Naive B cell (primary cell): ENCODE data around the gene SLC49A4. TPM values are rescaled to one million over a fixed set of nuclear protein-coding genes. Genes with fewer than 3 reads are reported as not detected.

Source experiments
- ATAC-seq, 2 donors: fragments of 150-1000 bp; cut with Tn5 transposase; 2 replicates each; pipeline ENCODE4 v1.10.0; 2021; ENCODE audit warnings: low read depth in 2 of 2, mild to moderate bottlenecking in 2 of 2, moderate library complexity in 2 of 2
- DNase-seq: peaks from one replicate; pipeline ENCODE4 v3.0.0; 2022
- H3K27ac Mint-ChIP-seq, 6 donors: one replicate each; pipeline ENCODE4 v1.8.0; 2020 to 2022; ENCODE audit warnings: mild to moderate bottlenecking in 6 of 6, mixed read lengths in 6 of 6, moderate library complexity in 5 of 6, inconsistent platforms in 2 of 6
- H3K27me3 Mint-ChIP-seq, 3 donors: one replicate each; pipeline ENCODE4 v1.8.0; 2021 to 2022; ENCODE audit warnings: mixed read lengths in 3 of 3, mild to moderate bottlenecking in 1 of 3
- H3K36me3 Mint-ChIP-seq, 2 donors: one replicate each; pipeline ENCODE4 v1.8.0; 2020 to 2022; ENCODE audit warnings: mixed read lengths in 2 of 2, inconsistent platforms in 1 of 2, mild to moderate bottlenecking in 1 of 2
- H3K4me1 Mint-ChIP-seq, 3 donors: one replicate each; pipeline ENCODE4 v1.8.0; 2020 to 2022; ENCODE audit warnings: mixed read lengths in 3 of 3, inconsistent platforms in 1 of 3, mild to moderate bottlenecking in 1 of 3, moderate library complexity in 1 of 3
- H3K4me3 Mint-ChIP-seq, 8 donors: one replicate each; pipeline ENCODE4 v1.8.0; 2020 to 2022; ENCODE audit warnings: mild to moderate bottlenecking in 8 of 8, mixed read lengths in 8 of 8, moderate library complexity in 8 of 8, inconsistent platforms in 2 of 8
- H3K9me3 Mint-ChIP-seq, 7 donors: one replicate each; pipeline ENCODE4 v1.8.0; 2020 to 2022; ENCODE audit warnings: mixed read lengths in 7 of 7, mild to moderate bottlenecking in 5 of 7, inconsistent platforms in 2 of 7, moderate library complexity in 1 of 7
- polyA plus RNA-seq, 6 donors: library from polyadenylated mRNA; unstranded; fragments of 300-500 nt; fragmentation: Illumina TruSeq; gene quantifications; one replicate each; pipeline ENCODE4 v1.2.3, GENCODE V29; 2021; ENCODE audit warnings: low read depth in 6 of 6

SLC49A4 gene
- polyA plus RNA-seq, 6 donors from 2014 or later = 3.0 to 5.4 (median 4.3) TPM

DNA sequence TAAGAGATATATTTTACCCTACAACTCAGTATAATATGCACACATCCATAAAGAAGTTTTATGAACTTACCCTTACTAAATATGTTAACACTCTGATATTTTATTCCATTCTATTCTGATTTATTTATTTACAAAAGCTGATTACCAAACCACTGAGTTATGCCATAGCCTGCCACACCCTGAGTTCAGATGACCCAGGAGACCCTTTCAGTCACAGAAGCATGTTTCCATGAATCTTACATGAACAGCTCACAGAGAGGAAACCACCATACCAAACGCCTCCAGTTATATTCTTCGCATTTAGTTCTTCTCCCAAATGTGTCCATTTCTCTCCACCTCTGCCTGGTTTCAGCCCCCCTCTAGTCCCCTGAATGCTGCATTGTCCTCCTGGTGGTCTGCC lies 129.2 kb downstream of the SLC49A4 start:
- DNase-seq (no peak), ATAC-seq (no peak)
- Mint-ChIP-seq H3K36me3 (no peaks in the 10 kb centered on the region), H3K4me3 (no peak overlapping the region), H3K27ac (no peak overlapping the region), H3K9me3 (no peaks in the 10 kb centered on the region), H3K27me3 (peaks cover 0 to 22% (median 15%) of the 10 kb centered on the region in 3 donors), H3K4me1 (peaks cover 0 to 5% (median 4%) of the 10 kb centered on the region in 3 donors)

DNA sequence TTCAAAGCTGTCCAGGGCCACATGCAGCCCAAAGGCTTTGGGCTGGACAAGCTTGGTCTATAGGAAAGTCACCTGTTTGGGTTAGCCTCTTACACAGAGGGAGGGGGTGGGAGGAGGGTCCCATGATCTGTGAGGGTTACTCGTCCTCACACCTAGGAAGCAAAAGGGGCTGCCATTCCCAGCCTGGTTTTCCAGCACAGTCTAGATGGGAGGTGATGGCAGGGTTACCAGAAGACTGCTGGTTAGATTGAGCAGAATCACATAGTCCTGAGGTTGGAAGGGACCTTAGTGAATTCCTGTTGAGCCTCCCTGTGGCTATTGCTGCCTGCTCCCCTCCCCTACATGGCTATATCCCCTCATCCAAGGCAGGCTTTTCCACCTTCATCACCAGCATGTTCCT lies 130.9 kb downstream of the SLC49A4 start:
- H3K27ac Mint-ChIP-seq = no peak overlapping the region

DNA sequence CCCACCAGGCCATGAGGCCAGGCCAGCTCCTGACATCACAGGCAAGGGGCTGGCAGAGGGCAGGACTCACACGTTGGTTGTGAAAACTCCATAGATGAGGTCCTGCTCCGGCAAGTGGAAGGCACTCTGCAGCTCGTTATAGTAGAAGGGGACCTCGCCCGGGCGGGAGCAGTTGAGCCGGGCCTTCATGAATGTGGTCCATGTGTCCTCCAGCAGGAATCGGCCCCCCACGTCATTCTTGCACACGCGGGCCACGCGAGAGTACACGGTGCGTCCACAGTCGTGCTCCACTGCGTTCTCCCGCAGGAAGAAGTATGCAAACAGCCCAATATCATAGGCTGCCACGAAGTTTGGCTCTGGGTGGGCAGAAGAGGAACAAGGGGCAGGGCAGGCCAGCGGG lies 131.5 kb downstream of the SLC49A4 start:
- Mint-ChIP-seq H3K36me3 (no peaks in the 10 kb centered on the region), H3K4me3 (peak overlapping the region in 1 of 8 donors; percentile 11), H3K27me3 (peaks cover 0 to 6% (median 0%) of the 10 kb centered on the region in 3 donors), H3K4me1 (peaks cover 0 to 5% (median 2%) of the 10 kb centered on the region in 3 donors), H3K27ac (no peak overlapping the region), H3K9me3 (no peaks in the 10 kb centered on the region)
- no peak for DNase-seq
- no peak for ATAC-seq

More for the DNA sequence above, 130.9 kb downstream of the SLC49A4 start:
- no peak for ATAC-seq
- Mint-ChIP-seq H3K36me3 (no peaks in the 10 kb centered on the region), H3K27me3 (peaks cover 0 to 12% (median 2%) of the 10 kb centered on the region in 3 donors), H3K9me3 (no peaks in the 10 kb centered on the region), H3K4me1 (peaks cover 0 to 5% (median 4%) of the 10 kb centered on the region in 3 donors), H3K4me3 (peak overlapping the region in 1 of 8 donors; percentile 9)
- DNase-seq = no peak

DNA sequence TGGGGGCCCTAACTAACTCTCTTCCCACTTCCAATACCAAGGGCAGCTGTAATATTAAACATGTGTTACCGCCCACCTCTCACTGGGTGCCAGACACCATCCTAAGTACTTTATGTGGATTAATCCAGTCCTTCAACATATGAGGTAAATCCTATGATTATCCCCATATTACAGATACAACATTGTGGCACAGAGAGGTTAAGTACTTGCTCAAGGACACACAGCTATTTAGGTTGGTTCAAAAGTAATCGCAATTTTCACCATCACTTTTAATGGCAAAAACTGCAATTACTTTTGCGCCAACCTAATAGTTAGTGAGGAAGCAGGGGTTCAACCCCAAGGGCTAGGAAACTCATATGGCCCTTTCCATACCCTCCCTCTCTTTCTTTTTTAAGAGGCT lies 131.9 kb downstream of the SLC49A4 start:
- Mint-ChIP-seq H3K27ac (no peak overlapping the region), H3K36me3 (no peaks in the 10 kb centered on the region), H3K4me1 (peaks cover 0 to 5% (median 0%) of the 10 kb centered on the region in 3 donors), H3K4me3 (no peak overlapping the region), H3K27me3 (peaks cover 0 to 5% (median 0%) of the 10 kb centered on the region in 3 donors), H3K9me3 (no peaks in the 10 kb centered on the region)
- DNase-seq (no peak), ATAC-seq (no peak)

DNA sequence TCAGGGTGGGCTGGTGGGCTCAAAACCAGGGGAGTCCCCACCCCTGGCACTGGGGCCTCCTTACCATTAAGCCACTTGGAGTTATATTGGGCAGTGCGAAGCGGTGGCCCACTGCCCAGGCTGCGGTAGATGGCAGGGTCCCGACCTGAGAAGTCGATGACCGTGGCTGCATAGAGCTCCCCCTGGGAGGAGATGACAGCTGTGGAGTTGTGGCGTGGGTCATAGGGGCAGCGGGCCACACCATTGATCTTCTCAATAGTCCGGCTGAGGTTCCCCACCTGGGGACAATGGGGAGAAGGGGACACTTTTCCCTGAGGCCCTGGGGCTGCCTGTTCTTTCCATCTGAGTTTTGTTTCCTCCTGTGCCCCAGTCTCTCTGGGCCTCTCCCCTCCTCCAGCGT lies 132.9 kb downstream of the SLC49A4 start:
- H3K4me1 Mint-ChIP-seq = no peaks in the 10 kb centered on the region
- H3K4me3 Mint-ChIP-seq = no peak overlapping the region
- H3K27ac Mint-ChIP-seq = peak overlapping the region in 2 of 6 donors; percentile 7 to 39
- ATAC-seq (no peak), DNase-seq (no peak)
- H3K9me3 Mint-ChIP-seq = no peaks in the 10 kb centered on the region
- no peaks in the 10 kb centered on the region for H3K36me3 Mint-ChIP-seq
- peaks cover 0 to 5% (median 0%) of the 10 kb centered on the region in 3 donors for H3K27me3 Mint-ChIP-seq

DNA sequence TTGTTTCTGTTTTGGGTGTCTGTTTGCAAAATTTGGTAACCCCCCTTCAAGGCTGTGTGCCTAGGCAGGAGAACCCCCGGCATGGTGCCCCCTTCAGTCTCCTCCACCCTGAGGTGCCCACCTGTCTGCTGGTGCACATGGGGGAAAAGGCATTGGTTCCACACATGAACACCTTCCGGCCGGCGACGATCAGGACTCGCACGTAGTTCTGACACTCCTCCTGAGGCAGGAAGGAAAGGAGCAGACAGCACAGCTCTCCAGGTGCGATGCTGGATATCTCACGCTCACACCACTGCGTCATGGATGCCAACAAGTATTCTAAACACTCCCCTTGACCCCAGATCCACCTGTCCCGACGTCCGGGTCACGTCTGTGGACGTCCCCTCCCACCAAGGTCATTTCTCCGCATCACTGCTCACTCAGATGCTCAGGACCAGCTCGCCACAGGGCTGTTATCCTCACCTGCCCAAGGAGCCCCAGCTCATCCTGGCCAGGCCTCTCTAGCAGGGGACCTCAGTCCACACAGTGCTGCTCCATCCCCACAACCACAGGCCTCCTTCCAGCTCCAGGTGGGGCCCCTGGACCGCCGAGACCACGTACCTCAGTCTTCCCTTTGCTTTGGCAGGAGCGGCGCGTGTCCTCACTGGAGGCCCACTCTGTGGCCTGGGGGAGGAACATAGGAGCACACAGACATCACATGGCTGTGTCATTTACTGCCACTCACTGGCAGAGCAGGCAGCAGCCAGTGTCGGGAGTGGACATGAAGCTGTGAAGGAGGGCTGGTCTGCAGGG lies 133.7 kb downstream of the SLC49A4 start:
- ATAC-seq (no peak), DNase-seq (no peak)
- H3K36me3 Mint-ChIP-seq = no peaks in the 10 kb centered on the region
- no peaks in the 10 kb centered on the region for H3K9me3 Mint-ChIP-seq
- H3K4me1 Mint-ChIP-seq = no peaks in the 10 kb centered on the region
- peaks cover 0 to 11% (median 7%) of the 10 kb centered on the region in 3 donors for H3K27me3 Mint-ChIP-seq
- H3K4me3 Mint-ChIP-seq = no peak overlapping the region
- no peak overlapping the region for H3K27ac Mint-ChIP-seq

DNA sequence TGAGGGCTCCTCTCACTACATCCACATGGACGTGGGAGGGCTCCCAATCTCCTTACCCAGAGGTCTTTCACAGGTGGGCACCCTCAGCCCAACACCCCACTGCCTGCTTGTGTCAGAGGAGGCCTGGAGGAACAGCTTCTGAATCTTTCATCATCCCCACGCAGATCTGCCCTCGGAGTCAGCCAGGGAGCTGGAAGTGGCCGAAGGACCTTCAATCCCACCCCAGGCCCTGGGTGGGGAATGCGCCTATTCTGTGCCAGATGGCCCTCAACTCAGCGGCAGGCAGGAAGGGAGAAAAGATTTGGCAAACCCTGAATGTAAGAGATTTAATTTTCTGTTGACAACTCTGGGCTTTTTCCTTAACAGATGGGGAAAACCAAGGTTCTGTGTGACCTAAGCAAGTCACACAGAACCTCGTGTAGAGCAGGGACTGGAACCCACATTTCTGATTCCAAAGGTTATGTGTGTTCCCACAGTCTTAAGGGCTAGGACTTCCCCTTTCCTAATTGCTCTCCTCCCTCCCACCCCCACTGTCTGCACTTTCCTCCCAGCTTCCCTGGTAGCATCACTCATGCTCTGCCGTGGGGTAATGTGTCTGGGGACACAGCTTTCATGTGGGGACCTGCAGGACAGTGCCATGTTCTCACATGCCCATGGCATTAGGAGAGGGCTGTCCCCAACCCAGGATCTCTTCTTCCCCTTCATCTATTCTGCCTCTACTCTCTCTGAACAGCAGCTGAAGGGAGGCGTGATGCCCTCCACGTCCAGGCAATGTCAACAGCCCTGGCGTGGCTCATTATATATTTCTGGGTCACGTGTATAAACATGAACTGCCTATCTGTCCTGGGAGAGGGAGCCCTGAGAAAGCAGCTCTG lies 134.6 kb downstream of the SLC49A4 start:
- no peak for DNase-seq
- Mint-ChIP-seq H3K4me3 (no peak overlapping the region), H3K27me3 (peaks cover 0 to 11% (median 7%) of the 10 kb centered on the region in 3 donors), H3K9me3 (no peaks in the 10 kb centered on the region), H3K36me3 (no peaks in the 10 kb centered on the region), H3K4me1 (no peaks in the 10 kb centered on the region), H3K27ac (peak overlapping the region in 1 of 6 donors; percentile 44)
- ATAC-seq = no peak

DNA sequence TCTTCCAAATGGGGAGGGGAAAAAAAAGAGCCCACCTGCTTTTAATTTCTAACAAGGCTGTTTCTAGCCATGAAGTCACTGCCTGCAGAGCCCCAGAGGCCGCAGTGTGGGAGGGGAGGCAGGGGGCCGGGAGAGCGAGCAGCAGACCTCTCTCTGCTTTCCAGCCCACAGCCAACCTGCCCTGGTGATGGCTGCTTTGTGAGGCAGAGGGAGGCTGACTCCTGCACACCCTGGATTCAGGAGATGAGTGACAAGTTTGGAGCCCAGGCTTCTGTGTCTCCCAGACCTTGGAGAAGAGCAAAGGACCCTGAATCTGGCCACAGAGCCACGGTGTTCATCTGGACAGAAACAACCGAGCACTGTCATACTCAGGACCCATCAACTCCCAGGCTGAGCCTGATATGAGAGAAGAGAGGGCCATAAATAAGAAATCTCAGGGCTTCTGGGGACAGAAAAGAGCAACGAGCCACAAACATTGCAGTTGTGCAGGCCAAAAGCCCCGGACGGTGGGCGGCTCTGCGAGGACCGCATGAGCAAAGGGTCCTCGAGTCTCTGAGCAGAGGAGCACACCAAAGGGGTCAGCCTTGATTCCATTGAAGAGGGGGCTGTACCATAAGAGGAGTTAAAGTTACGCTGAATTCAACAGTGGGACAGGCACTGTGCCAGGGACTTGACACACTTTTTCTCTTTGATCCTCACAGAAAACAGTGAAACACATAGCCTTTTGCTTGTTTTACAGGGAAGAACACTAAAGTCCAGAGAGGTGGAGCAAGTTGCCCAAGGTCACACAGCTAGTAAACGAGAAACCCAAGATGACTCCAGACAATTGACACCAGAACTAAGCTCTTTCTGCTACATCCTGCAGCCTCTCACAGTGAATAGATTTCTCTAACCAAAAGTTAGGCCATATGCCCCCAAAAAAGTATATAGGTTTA lies 135.5 kb downstream of the SLC49A4 start:
- H3K4me3 Mint-ChIP-seq = no peak overlapping the region
- peaks cover 0 to 11% (median 7%) of the 10 kb centered on the region in 3 donors for H3K27me3 Mint-ChIP-seq
- H3K27ac Mint-ChIP-seq = peak overlapping the region in 1 of 6 donors; percentile 68
- H3K9me3 Mint-ChIP-seq = no peaks in the 10 kb centered on the region
- H3K36me3 Mint-ChIP-seq = no peaks in the 10 kb centered on the region
- DNase-seq (no peak), ATAC-seq (no peak)
- H3K4me1 Mint-ChIP-seq = no peaks in the 10 kb centered on the region

Other genes starting within 250 kb of the SLC49A4 start
- gene PARP9, start 230.8 kb upstream of the SLC49A4 start, polyA plus RNA-seq = 10 to 100 TPM; 13.1 to 26.2 (median 18.8) TPM
- 10 to 100 TPM; 10.9 to 34.1 (median 27.0) TPM for gene DTX3L, start 230.7 kb upstream of the SLC49A4 start, polyA plus RNA-seq
- 10 to 100 TPM; 10.9 to 24.4 (median 17.8) TPM for gene PARP15, start 217.4 kb upstream of the SLC49A4 start, polyA plus RNA-seq
- gene PARP14, start 114.2 kb upstream of the SLC49A4 start, polyA plus RNA-seq = 10 to 100 TPM in 5 of 6 donors, 1 to 10 TPM in 1; 5.9 to 45.2 (median 34.2) TPM
- 10 to 100 TPM in 4 of 6 donors, 1 to 10 TPM in 2; 8.6 to 14.7 (median 10.7) TPM for gene HSPBAP1, start 1.2 kb upstream of the SLC49A4 start, polyA plus RNA-seq
- not detected for gene SEMA5B, start 232.7 kb downstream of the SLC49A4 start, polyA plus RNA-seq